ENCODE measurements around the gene ASPG. TPM values are rescaled to one million over a fixed set of nuclear protein-coding genes. Genes with fewer than 3 reads are reported as not detected.

Gene ASPG
- polyA plus RNA-seq, 1 experiment, result not detected

DNA sequence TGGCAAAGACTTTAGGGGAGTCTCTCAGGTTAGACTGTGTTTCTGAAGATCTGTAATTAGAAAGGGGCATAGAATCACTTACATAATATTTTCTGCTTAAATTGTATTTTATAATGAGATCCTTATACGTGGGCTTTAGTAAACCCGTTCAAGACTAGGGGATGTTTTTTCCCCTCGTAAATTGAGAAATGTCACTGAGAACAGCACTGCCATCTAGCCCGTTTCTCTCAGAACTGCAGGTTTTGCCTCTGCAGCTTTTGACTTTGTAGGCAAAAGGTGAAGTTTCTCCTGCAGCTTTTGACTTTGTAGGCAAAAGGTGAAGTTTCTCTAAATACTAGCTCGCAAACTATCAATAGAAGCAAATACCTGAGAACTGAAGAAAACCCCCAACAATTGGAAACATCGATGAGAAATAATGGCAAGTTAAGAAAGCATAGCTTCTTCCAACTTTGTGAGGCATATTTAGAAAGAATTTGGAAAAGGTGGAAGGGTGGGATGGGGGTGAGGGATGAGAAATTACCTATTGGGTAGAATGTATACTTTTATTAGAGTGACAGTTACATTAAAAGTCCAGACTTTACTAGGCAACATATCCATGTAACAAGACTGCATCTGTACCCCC is 9.9 kb upstream of the ASPG start:
- POLR2A ChIA-PET, result no interaction called here
- Histone ChIP-seq H3K4me3 (ENCODE audit: low read depth, low read length) (no peak overlapping the region), H3K9me3 (ENCODE audit: control insufficient read depth, insufficient read depth, low read length) (no peaks in the 10 kb centered on the region), H3K27me3 (ENCODE audit: control insufficient read depth, insufficient read depth, low read length) (no peaks in the 10 kb centered on the region), H3K27ac (ENCODE audit: low read depth, low read length) (no peak overlapping the region)
- TF ChIP-seq, protein P1, sequence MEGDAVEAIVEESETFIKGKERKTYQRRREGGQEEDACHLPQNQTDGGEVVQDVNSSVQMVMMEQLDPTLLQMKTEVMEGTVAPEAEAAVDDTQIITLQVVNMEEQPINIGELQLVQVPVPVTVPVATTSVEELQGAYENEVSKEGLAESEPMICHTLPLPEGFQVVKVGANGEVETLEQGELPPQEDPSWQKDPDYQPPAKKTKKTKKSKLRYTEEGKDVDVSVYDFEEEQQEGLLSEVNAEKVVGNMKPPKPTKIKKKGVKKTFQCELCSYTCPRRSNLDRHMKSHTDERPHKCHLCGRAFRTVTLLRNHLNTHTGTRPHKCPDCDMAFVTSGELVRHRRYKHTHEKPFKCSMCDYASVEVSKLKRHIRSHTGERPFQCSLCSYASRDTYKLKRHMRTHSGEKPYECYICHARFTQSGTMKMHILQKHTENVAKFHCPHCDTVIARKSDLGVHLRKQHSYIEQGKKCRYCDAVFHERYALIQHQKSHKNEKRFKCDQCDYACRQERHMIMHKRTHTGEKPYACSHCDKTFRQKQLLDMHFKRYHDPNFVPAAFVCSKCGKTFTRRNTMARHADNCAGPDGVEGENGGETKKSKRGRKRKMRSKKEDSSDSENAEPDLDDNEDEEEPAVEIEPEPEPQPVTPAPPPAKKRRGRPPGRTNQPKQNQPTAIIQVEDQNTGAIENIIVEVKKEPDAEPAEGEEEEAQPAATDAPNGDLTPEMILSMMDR (IDR thresholded peaks at IDR 0.05; ENCODE audit: low read depth, low read length), result peak; percentile 35
- no peak for DNase-seq (ENCODE audit: low read depth, low spot score)
- CTCF ChIA-PET, result interaction anchor here (0.6 to 1.6 kb wide), 8 partner anchors 9 to 565 kb away, joined by 3 to 5 read pairs (median 3); no protein-coding TSS in a partner anchor

- TF ChIP-seq, protein P1 (IDR thresholded peaks at IDR 0.05; ENCODE audit: low read depth, low read length), result no peak
- Histone ChIP-seq H3K9me3 (ENCODE audit: control insufficient read depth, insufficient read depth, low read length) (no peaks in the 10 kb centered on the region), H3K4me3 (ENCODE audit: low read depth, low read length) (no peak overlapping the region), H3K27ac (ENCODE audit: low read depth, low read length) (no peak overlapping the region), H3K27me3 (ENCODE audit: control insufficient read depth, insufficient read depth, low read length) (no peaks in the 10 kb centered on the region)
- ChIA-PET CTCF (interaction anchor here (0.7 to 1.6 kb wide), 6 partner anchors 7 to 563 kb away, joined by 3 to 4 read pairs (median 3); no protein-coding TSS in a partner anchor), POLR2A (no interaction called here)
- DNase-seq (ENCODE audit: low read depth, low spot score), result no peak
These were observed 8.8 kb upstream of the ASPG start for GRCh38 chr14:104076743-104077142.

DNA sequence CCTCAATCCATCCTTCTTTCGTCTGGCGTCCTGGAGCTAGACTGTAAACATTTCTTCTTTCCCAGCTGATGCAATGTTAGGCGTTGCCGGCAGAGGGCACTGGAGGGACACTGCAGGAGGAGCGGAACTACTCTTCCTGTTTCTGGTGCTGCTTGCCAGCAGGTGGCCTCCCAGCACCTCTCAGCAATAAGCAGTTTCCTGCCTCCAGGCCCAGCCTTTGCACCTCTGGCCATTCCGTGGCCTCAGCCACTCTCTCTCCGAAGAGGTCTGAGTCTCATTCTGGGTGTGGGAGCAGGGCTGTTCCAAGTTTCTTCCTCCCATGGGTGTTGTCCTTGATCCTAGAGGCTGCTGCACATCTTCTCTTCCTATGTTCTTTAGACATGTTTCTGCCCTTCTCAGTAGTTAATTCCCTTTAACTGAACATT is 7.5 kb upstream of the ASPG start:
- no peaks in the 10 kb centered on the region for H3K27me3 ChIP-seq (ENCODE audit: control insufficient read depth, insufficient read depth, low read length)
- peak; percentile 54 for DNase-seq (ENCODE audit: low read depth, low spot score)
- TF ChIP-seq, protein P1 (IDR thresholded peaks at IDR 0.05; ENCODE audit: low read depth, low read length), result peak; percentile 100
- no peak overlapping the region for H3K4me3 ChIP-seq (ENCODE audit: low read depth, low read length)
- H3K27ac ChIP-seq (ENCODE audit: low read depth, low read length), result no peak overlapping the region
- CTCF ChIA-PET, result interaction anchor here (0.5 to 1.4 kb wide), 17 partner anchors 10 to 570 kb away, joined by 3 to 10 read pairs (median 4); partner anchors contain the start of gene RD3L
- H3K9me3 ChIP-seq (ENCODE audit: control insufficient read depth, insufficient read depth, low read length), result no peaks in the 10 kb centered on the region
- POLR2A ChIA-PET, result no interaction called here

DNA sequence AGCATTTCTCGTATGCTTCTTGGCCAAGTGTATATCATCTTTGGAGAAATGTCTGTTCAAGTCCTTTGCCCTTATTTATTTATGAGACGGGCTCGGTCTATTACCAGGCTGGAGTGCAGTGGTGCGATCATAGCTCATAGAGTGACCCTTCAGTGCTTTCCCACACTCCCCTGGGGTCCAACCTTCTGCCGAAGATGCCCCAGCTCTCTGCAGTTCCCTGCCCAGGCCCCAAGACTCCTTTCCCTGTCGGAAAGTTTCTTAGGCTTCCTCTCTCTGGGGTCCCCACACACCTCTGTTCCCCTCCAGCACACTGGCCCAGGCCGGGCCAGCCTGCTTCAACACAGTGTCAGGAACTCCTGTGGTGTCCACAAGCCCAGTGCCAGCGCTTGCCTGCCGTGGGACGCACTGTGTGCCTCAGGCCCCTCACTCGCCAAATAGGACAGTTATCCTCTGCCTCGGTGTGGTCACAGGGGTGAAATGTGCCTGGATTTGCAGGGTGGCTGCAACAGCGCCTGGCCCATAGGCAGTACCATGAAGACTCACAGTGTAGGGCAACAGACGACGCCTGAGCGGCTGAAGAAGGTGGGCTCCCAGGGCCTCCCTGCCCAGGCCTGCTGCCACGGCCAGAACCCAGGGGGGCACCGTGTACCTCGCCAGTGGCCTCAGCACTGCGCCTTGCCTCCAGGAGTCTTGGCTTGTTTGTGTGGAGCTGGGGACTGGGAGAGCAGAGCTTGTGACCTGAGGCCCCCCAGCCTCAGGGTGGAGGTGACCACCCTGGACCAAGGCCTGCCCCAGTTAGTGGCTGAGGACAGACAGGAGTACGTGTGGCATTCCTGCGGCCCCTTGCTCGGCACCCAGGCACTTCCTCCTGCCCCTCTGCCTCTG is 4.9 kb upstream of the ASPG start:
- Histone ChIP-seq H3K4me3 (ENCODE audit: low read depth, low read length) (no peak overlapping the region), H3K27ac (ENCODE audit: low read depth, low read length) (no peak overlapping the region), H3K27me3 (ENCODE audit: control insufficient read depth, insufficient read depth, low read length) (peaks cover 2% of the 10 kb centered on the region), H3K9me3 (ENCODE audit: control insufficient read depth, insufficient read depth, low read length) (no peaks in the 10 kb centered on the region; the same call in 1 of the 2 replicates)
- TF ChIP-seq, protein P1 (IDR thresholded peaks at IDR 0.05; ENCODE audit: low read depth, low read length), result no peak
- ChIA-PET CTCF (no interaction called here), POLR2A (no interaction called here)
- DNase-seq (ENCODE audit: low read depth, low spot score), result no peak
